CD4-positive, alpha-beta T cell treated with Interleukin-4 for 1 hour (primary cell): Measurements from ENCODE around the gene FRMD4B.

Source experiments
- DNase-seq, 2 donors: peaks; one replicate each; pipeline ENCODE4 v3.0.0-alpha.2; 2020 to 2022

The FRMD4B gene

GRCh38 chr3:69321301-69322157 is 64.4 kb downstream of the FRMD4B start:
- DNase-seq, result peak in 1 of 2 donors; percentile 33

- peak in 1 of 2 donors; percentile 24 for DNase-seq
Measured at GRCh38 chr3:69320871-69321271, 65.0 kb downstream of the FRMD4B start.

GRCh38 chr3:69319652-69320051 is 66.2 kb downstream of the FRMD4B start:
- no peak for DNase-seq

- no peak for DNase-seq
Measured at GRCh38 chr3:69318410-69318809, 67.5 kb downstream of the FRMD4B start.

GRCh38 chr3:69313251-69313650 is 72.6 kb downstream of the FRMD4B start:
- no peak for DNase-seq

- no peak for DNase-seq
Measured at GRCh38 chr3:69309814-69310213, 76.1 kb downstream of the FRMD4B start.

GRCh38 chr3:69306239-69307185 is 79.4 kb downstream of the FRMD4B start:
- DNase-seq, result peak; percentile 72 to 78

- no peak for DNase-seq
Measured at GRCh38 chr3:69305011-69305410, 80.9 kb downstream of the FRMD4B start.

GRCh38 chr3:69304396-69304795 is 81.5 kb downstream of the FRMD4B start:
- no peak for DNase-seq

GRCh38 chr3:69300296-69300695 is 85.6 kb downstream of the FRMD4B start:
- DNase-seq, result no peak

- no peak for DNase-seq
Measured at GRCh38 chr3:69299344-69299743, 86.5 kb downstream of the FRMD4B start.

- no peak for DNase-seq
Measured at GRCh38 chr3:69297501-69297900, 88.4 kb downstream of the FRMD4B start.

GRCh38 chr3:69296995-69297394 is 88.9 kb downstream of the FRMD4B start:
- DNase-seq, result no peak

- DNase-seq, result no peak
Measured at GRCh38 chr3:69294014-69294766, 91.7 kb downstream of the FRMD4B start.

GRCh38 chr3:69292959-69293574 is 92.8 kb downstream of the FRMD4B start:
- no peak for DNase-seq

GRCh38 chr3:69292185-69292584 is 93.7 kb downstream of the FRMD4B start:
- no peak for DNase-seq

GRCh38 chr3:69290430-69290829 is 95.5 kb downstream of the FRMD4B start:
- DNase-seq, result no peak

GRCh38 chr3:69290006-69290405 is 95.9 kb downstream of the FRMD4B start:
- DNase-seq, result no peak

GRCh38 chr3:69288161-69288895 is 97.6 kb downstream of the FRMD4B start:
- no peak for DNase-seq

GRCh38 chr3:69283913-69284611 is 101.8 kb downstream of the FRMD4B start:
- DNase-seq, result no peak

GRCh38 chr3:69283496-69283895 is 102.4 kb downstream of the FRMD4B start:
- DNase-seq, result no peak
